Measurements from ENCODE around the gene ABLIM1.

- TF ChIP-seq POLR2AphosphoS5 (IDR thresholded peaks at IDR 0.05) (no peak), POLR2A (IDR thresholded peaks at IDR 0.05) (no peak), CTCF (IDR thresholded peaks at IDR 0.05) (no peak)
These were observed 24.0 kb upstream of the ABLIM1 start for GRCh38 chr10:114682121-114682520.
